IMR-90 (cell line): Measurements from ENCODE around the gene STAB1. TPM values are rescaled to one million over a fixed set of nuclear protein-coding genes. Genes with fewer than 3 reads are reported as not detected.

Source experiments
- ATAC-seq: fragments of 200-7000 bp; cut with Tn5 transposase; 2 replicates; pipeline ENCODE4 v1.9.1; 2020; ENCODE audit warnings: low read depth, mild to moderate bottlenecking, moderate library complexity
- BruUV-seq: library from RNA; stranded (reverse); fragments of 400-500 nt; replicated peaks from 2 replicates; lab custom pipeline; 2021; lab: Mats Ljungman, UMichigan
- CTCF ChIA-PET: fragments of 300-600 bp; formaldehyde crosslinking; extraction: SDS; loops from one replicate; lab custom pipeline; 2021; ENCODE audit warnings: antibody characterized with exemption; lab: Yijun Ruan, JAX
- POLR2A ChIA-PET: fragments of 300-600 bp; sonication (Branson Sonifier 250); formaldehyde crosslinking; loops from one replicate; lab custom pipeline; 2022; ENCODE audit warnings: antibody characterized with exemption; ENCODE audit not compliant: unreplicated experiment; lab: Charles Lee
- DNase-seq: peaks from one replicate; pipeline ENCODE4 v3.0.0; 2013
- H2AFZ ChIP-seq: replicated peaks from 2 replicates; pipeline ENCODE3; 2013; ENCODE audit warnings: low read length, mild to moderate bottlenecking; ENCODE audit not compliant: poor library complexity
- H2AK5ac ChIP-seq: 2 replicates; pipeline ENCODE4 v1.6.1; 2013; ENCODE audit warnings: low read depth, low read length, inconsistent platforms
- H2AK9ac ChIP-seq: replicated peaks from 2 replicates; pipeline ENCODE3; 2013; ENCODE audit warnings: mild to moderate bottlenecking, low read depth, low read length, moderate library complexity; ENCODE audit not compliant: poor library complexity
- H2BK120ac ChIP-seq: 2 replicates; pipeline ENCODE4 v1.6.1; 2013; ENCODE audit warnings: low read depth, low read length, inconsistent platforms
- H2BK15ac ChIP-seq: 3 replicates; pipeline ENCODE4 v1.6.1; 2013; ENCODE audit warnings: low read depth, low read length, inconsistent platforms
- H2BK20ac ChIP-seq: 2 replicates; pipeline ENCODE4 v1.6.1; 2013; ENCODE audit warnings: low read depth, mild to moderate bottlenecking, inconsistent platforms, low read length, moderate library complexity
- H2BK5ac ChIP-seq: 2 replicates; pipeline ENCODE4 v1.6.1; 2013; ENCODE audit warnings: mild to moderate bottlenecking, low read depth, low read length, inconsistent platforms; ENCODE audit not compliant: poor library complexity, severe bottlenecking
- H3K14ac ChIP-seq: replicated peaks from 2 replicates; pipeline ENCODE4 v1.6.1; 2013; ENCODE audit warnings: low read depth, low read length, inconsistent platforms
- H3K18ac ChIP-seq: 2 replicates; pipeline ENCODE4 v1.6.1; 2013; ENCODE audit warnings: low read depth, low read length, control low read depth
- H3K23ac ChIP-seq: 2 replicates; pipeline ENCODE4 v1.6.1; 2013; ENCODE audit warnings: low read depth, low read length, inconsistent platforms
- H3K27ac ChIP-seq: 2 replicates; pipeline ENCODE4 v1.5.1; 2013; ENCODE audit warnings: mild to moderate bottlenecking, control low read depth, low read length; ENCODE audit not compliant: insufficient read depth
- H3K27me3 ChIP-seq: 2 replicates; pipeline ENCODE4 v1.6.1; 2013; ENCODE audit warnings: low read length; ENCODE audit not compliant: control insufficient read depth, insufficient read depth
- H3K36me3 ChIP-seq: 2 replicates; pipeline ENCODE4 v1.6.1; 2013; ENCODE audit warnings: low read length, mixed read lengths; ENCODE audit not compliant: control insufficient read depth, insufficient read depth
- H3K4ac ChIP-seq: 2 replicates; pipeline ENCODE4 v1.6.1; 2013; ENCODE audit warnings: low read depth, low read length, inconsistent platforms
- H3K4me1 ChIP-seq: 2 replicates; pipeline ENCODE4 v1.6.1; 2013; ENCODE audit warnings: low read length, mixed read lengths; ENCODE audit not compliant: control insufficient read depth, insufficient read depth
- H3K4me2 ChIP-seq: 2 replicates; pipeline ENCODE4 v1.6.1; 2013; ENCODE audit warnings: low read depth, mild to moderate bottlenecking, control low read depth, low read length, moderate library complexity
- H3K4me3 ChIP-seq: 2 replicates; pipeline ENCODE4 v1.5.1; 2013; ENCODE audit warnings: low read depth, mild to moderate bottlenecking, control low read depth, low read length, moderate library complexity; ENCODE audit not compliant: insufficient read depth
- H3K56ac ChIP-seq: 2 replicates; pipeline ENCODE4 v1.6.1; 2013; ENCODE audit warnings: low read length, inconsistent platforms; ENCODE audit not compliant: insufficient read depth; ENCODE audit errors: extremely low read depth
- H3K79me1 ChIP-seq, 2 experiments: 2 replicates each; pipeline ENCODE4 v1.6.1; 2013; ENCODE audit warnings: low read length in 2 of 2, inconsistent platforms in 1 of 2, low read depth in 1 of 2
- H3K9ac ChIP-seq: 2 replicates; pipeline ENCODE4 v1.6.1; 2013; ENCODE audit warnings: low read depth, low read length, control low read depth
- H3K9me1 ChIP-seq: 2 replicates; pipeline ENCODE4 v1.6.1; 2013; ENCODE audit warnings: low read length, inconsistent platforms; ENCODE audit not compliant: insufficient read depth
- H3K9me3 ChIP-seq: 2 replicates; pipeline ENCODE4 v1.6.1; 2013; ENCODE audit warnings: low read length; ENCODE audit not compliant: control insufficient read depth, insufficient read depth
- H4K20me1 ChIP-seq: 2 replicates; pipeline ENCODE4 v1.6.1; 2013; ENCODE audit warnings: low read length, inconsistent platforms; ENCODE audit not compliant: insufficient read depth
- H4K5ac ChIP-seq: 2 replicates; pipeline ENCODE4 v1.6.1; 2013; ENCODE audit warnings: mild to moderate bottlenecking, low read depth, low read length, control low read depth
- H4K8ac ChIP-seq, 2 experiments: 2 replicates each; pipeline ENCODE4 v1.6.1; 2013; ENCODE audit warnings: low read depth in 2 of 2, low read length in 2 of 2, control low read depth in 1 of 2, inconsistent platforms in 1 of 2
- H4K91ac ChIP-seq: 2 replicates; pipeline ENCODE4 v1.6.1; 2013; ENCODE audit warnings: low read depth, low read length, inconsistent platforms; ENCODE audit not compliant: insufficient read depth
- ELK1 ChIP-seq: fragments of 150-350 bp; IDR thresholded peaks from 2 replicates; pipeline ENCODE4 v1.6.1; 2016; ENCODE audit warnings: low read depth, mild to moderate bottlenecking, low read length, moderate library complexity, borderline replicate concordance
- FOS ChIP-seq: fragments of 150-350 bp; IDR thresholded peaks from 2 replicates; pipeline ENCODE4 v1.6.1; 2016; ENCODE audit warnings: low read depth, low read length
- MAFK ChIP-seq: IDR thresholded peaks from 2 replicates; pipeline ENCODE4 v1.6.1; 2012; ENCODE audit warnings: low read depth, low read length, improper control_type of control experiment
- NFE2L2 ChIP-seq: fragments of 150-350 bp; IDR thresholded peaks from 2 replicates; pipeline ENCODE4 v1.6.1; 2016; ENCODE audit warnings: low read depth, mild to moderate bottlenecking, low read length
- SMC3 ChIP-seq: fragments of 150-350 bp; IDR thresholded peaks from 2 replicates; pipeline ENCODE4 v1.6.1; 2016; ENCODE audit warnings: low read depth, mild to moderate bottlenecking, antibody characterized with exemption, low read length, moderate library complexity
- WGBS, 2 experiments: methylation state at CpG; one replicate each; pipeline versions ENCODE4 v1.1.5 to v1.1.7; 2013; ENCODE audit warnings: missing lambda C conversion rate in 2 of 2; ENCODE audit not compliant: insufficient read length in 1 of 2; ENCODE audit errors: extremely low coverage in 2 of 2; 5-methylcytosine and 5-hydroxymethylcytosine counted together
- dilution Hi-C: fragments of 300-500 bp; cut with HindIII; formaldehyde crosslinking; loops from one replicate; pipeline ENCODE4 v1.14.3; 2018; ENCODE audit warnings: low sequenced_read_pairs; ENCODE audit not compliant: unreplicated experiment
- in situ Hi-C: fragments of 300-500 bp; cut with MboI; formaldehyde crosslinking; loops from 3 replicates; pipeline ENCODE4 v1.14.3; 2019; ENCODE audit warnings: low sequenced_read_pairs, inconsistent platforms, mixed read lengths
- intact Hi-C: fragments of 100-400 bp; cut with micrococcal nuclease; formaldehyde crosslinking; loops from 2 replicates; pipeline ENCODE4 v1.10.0; 2022
- polyA plus RNA-seq, 3 experiments: library from polyadenylated mRNA; depleted of rRNA; stranded (reverse); fragments of >200 nt; gene quantifications; 2 replicates each; pipeline ENCODE4 v1.2.3, GENCODE V29; 2012; ENCODE audit warnings: low replicate concordance in 1 of 3
- total RNA-seq: library from RNA; depleted of rRNA; stranded (reverse); fragments of >200 nt; gene quantifications from 2 replicates; pipeline ENCODE4 v1.2.3, GENCODE V29; 2012

STAB1 gene
- total and polyA plus RNA-seq, 2 of the 4 experiments (the other 2 are of a cell fraction): not detected

- TF ChIP-seq MAFK: no peak
Observed at GRCh38 chr3:52479037-52479876, 15.9 kb upstream of the STAB1 start (continued).

GRCh38 chr3:52479877-52480575 is 15.1 kb upstream of the STAB1 start:
- Histone ChIP-seq H3K4me3 (no peak overlapping the region), H3K4ac (no peak overlapping the region), H3K27me3 (no peaks in the 10 kb centered on the region), H3K18ac (no peak overlapping the region), H4K91ac (no peak overlapping the region), H3K56ac (no peak overlapping the region), H4K5ac (no peak overlapping the region), H4K8ac (no peak overlapping the region), H3K9me1 (peaks cover 20% of the 10 kb centered on the region; the same call in 1 of the 2 replicates), H4K20me1 (peaks cover 34% of the 10 kb centered on the region), H2AK9ac (no peak overlapping the region), H2AK5ac (no peak overlapping the region), H3K79me1 (peaks cover 9 to 40% of the 10 kb centered on the region in 2 experiments; a peak in 3 of 4 replicates), H2BK120ac (no peak overlapping the region), H3K9me3 (no peaks in the 10 kb centered on the region), H3K27ac (no peak overlapping the region), H2AFZ (no peak overlapping the region), H3K14ac (no peak overlapping the region), H2BK20ac (no peak overlapping the region), H2BK5ac (no peak overlapping the region), H3K4me2 (no peak overlapping the region), H3K36me3 (peaks cover 77% of the 10 kb centered on the region), H2BK15ac (no peak overlapping the region), H3K23ac (no peak overlapping the region), H3K4me1 (peaks cover 13% of the 10 kb centered on the region; the same call in 1 of the 2 replicates), H3K9ac (no peak overlapping the region)
- in situ Hi-C loops (no loop called here), dilution Hi-C loops (no loop called here), intact Hi-C loops (no loop called here)
- no peak for ATAC-seq
- POLR2A ChIA-PET: no interaction called here
- BruUV-seq: no TSS peak
- no peak for DNase-seq
- TF ChIP-seq ELK1 (no peak), SMC3 (no peak), FOS (no peak), NFE2L2 (no peak)
- CTCF ChIA-PET: interaction anchor here (1.1 kb wide), 1 partner anchor 9 kb away, joined by 3 read pairs; no protein-coding TSS in a partner anchor
- WGBS, 2 experiments: 77% methylated on average over 4 of the region's 16 CpGs; no CpG with 5 or more reads in 1 of the 2 experiments
